B cell (primary cell): ENCODE results near the gene EMP1.

Experiments
- EZH2 ChIP-seq: IDR thresholded peaks from 2 replicates; pipeline ENCODE4 v1.6.1; 2012; ENCODE audit warnings: borderline replicate concordance, low read depth, mild to moderate bottlenecking, moderate library complexity, low read length; ENCODE audit not compliant: insufficient read depth, poor library complexity, severe bottlenecking
- TF ChIP-seq, protein P1 (sequence below): fragments of 200-600 bp; IDR thresholded peaks from one replicate; pipeline ENCODE4 v1.8.0; 2022; ENCODE audit warnings: antibody characterized with exemption, mild to moderate bottlenecking

DNA sequence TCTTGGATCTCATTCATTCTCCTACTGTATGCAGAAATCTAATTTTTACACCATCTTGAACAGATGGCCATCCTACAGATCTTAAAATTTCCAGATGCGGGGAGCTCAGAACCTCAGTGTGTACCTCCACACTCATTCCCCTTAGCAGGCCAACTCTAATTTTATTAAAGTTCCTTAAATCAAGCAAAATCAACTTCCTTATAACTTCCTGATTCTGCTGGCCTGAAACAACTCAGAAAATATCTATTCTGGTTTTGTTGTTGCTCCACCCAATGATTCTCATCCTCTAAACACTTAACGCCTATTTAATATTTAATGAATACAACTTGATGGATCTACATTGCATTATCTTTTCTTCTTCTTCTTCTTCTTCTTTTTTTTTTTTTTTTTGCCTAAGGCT, 3.1 kb downstream of the EMP1 start:
- TF ChIP-seq, protein P1, sequence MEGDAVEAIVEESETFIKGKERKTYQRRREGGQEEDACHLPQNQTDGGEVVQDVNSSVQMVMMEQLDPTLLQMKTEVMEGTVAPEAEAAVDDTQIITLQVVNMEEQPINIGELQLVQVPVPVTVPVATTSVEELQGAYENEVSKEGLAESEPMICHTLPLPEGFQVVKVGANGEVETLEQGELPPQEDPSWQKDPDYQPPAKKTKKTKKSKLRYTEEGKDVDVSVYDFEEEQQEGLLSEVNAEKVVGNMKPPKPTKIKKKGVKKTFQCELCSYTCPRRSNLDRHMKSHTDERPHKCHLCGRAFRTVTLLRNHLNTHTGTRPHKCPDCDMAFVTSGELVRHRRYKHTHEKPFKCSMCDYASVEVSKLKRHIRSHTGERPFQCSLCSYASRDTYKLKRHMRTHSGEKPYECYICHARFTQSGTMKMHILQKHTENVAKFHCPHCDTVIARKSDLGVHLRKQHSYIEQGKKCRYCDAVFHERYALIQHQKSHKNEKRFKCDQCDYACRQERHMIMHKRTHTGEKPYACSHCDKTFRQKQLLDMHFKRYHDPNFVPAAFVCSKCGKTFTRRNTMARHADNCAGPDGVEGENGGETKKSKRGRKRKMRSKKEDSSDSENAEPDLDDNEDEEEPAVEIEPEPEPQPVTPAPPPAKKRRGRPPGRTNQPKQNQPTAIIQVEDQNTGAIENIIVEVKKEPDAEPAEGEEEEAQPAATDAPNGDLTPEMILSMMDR, result no peak
- no peak for TF ChIP-seq EZH2
